ENCODE results near the gene SIAH3. TPM values are rescaled to one million over a fixed set of nuclear protein-coding genes. Genes with fewer than 3 reads are reported as not detected.
"Not testable (repeated sequence)": the region's sequence is repeated elsewhere in the genome, so short reads cannot be mapped to it uniquely, and the experiment has no call there.

Gene SIAH3
- total RNA-seq, 2 experiments from 2014 or later = 0.08 to 0.12 TPM

GRCh38 chr13:45781553-45782326, 69.8 kb downstream of the SIAH3 start:
- H3K9me3 Mint-ChIP-seq = no peaks in the 10 kb centered on the region
- peaks cover 9% of the 10 kb centered on the region for H3K4me1 Mint-ChIP-seq
- H3K27ac Mint-ChIP-seq = no peak overlapping the region
- no peak overlapping the region for H3K4me3 Mint-ChIP-seq
- H3K27me3 Mint-ChIP-seq = no peaks in the 10 kb centered on the region
- H3K36me3 Mint-ChIP-seq (ENCODE audit: low read depth) = no peaks in the 10 kb centered on the region
- no peak for DNase-seq
- ChIA-PET POLR2A (no interaction called here), CTCF (no interaction called here)

- no peaks in the 10 kb centered on the region for H3K27me3 Mint-ChIP-seq
- H3K36me3 Mint-ChIP-seq (ENCODE audit: low read depth) = no peaks in the 10 kb centered on the region
- no peak overlapping the region for H3K4me3 Mint-ChIP-seq
- CTCF ChIA-PET = interaction anchor here (1.1 kb wide), 1 partner anchor 273 kb away, joined by 6 read pairs; no protein-coding TSS in a partner anchor
- H3K9me3 Mint-ChIP-seq = no peaks in the 10 kb centered on the region
- no peak for DNase-seq
- POLR2A ChIA-PET = no interaction called here
- H3K4me1 Mint-ChIP-seq = peaks cover 3% of the 10 kb centered on the region
- H3K27ac Mint-ChIP-seq = no peak overlapping the region
Measured at GRCh38 chr13:45779901-45780300, 71.7 kb downstream of the SIAH3 start.

GRCh38 chr13:45778882-45779281, 72.7 kb downstream of the SIAH3 start:
- ChIA-PET POLR2A (no interaction called here), CTCF (no interaction called here)
- no peak for DNase-seq
- Mint-ChIP-seq H3K4me3 (no peak overlapping the region), H3K27ac (no peak overlapping the region), H3K9me3 (no peaks in the 10 kb centered on the region), H3K36me3 (ENCODE audit: low read depth) (no peaks in the 10 kb centered on the region), H3K27me3 (no peaks in the 10 kb centered on the region), H3K4me1 (peaks cover 3% of the 10 kb centered on the region)

GRCh38 chr13:45776748-45777147, 74.8 kb downstream of the SIAH3 start:
- H3K9me3 Mint-ChIP-seq = no peaks in the 10 kb centered on the region

GRCh38 chr13:45775401-45775963, 76.1 kb downstream of the SIAH3 start:
- no peak overlapping the region for H3K4me3 Mint-ChIP-seq
- H3K9me3 Mint-ChIP-seq = no peaks in the 10 kb centered on the region
- no peaks in the 10 kb centered on the region for H3K36me3 Mint-ChIP-seq (ENCODE audit: low read depth)
- no peak for DNase-seq
- POLR2A ChIA-PET = no interaction called here
- CTCF ChIA-PET = no interaction called here
- H3K4me1 Mint-ChIP-seq = no peaks in the 10 kb centered on the region
- H3K27me3 Mint-ChIP-seq = no peaks in the 10 kb centered on the region
- no peak overlapping the region for H3K27ac Mint-ChIP-seq

More at GRCh38 chr13:45776748-45777147, 74.8 kb downstream of the SIAH3 start:
- CTCF ChIA-PET = no interaction called here
- Mint-ChIP-seq H3K4me1 (no peaks in the 10 kb centered on the region), H3K27me3 (no peaks in the 10 kb centered on the region), H3K27ac (no peak overlapping the region), H3K36me3 (ENCODE audit: low read depth) (no peaks in the 10 kb centered on the region), H3K4me3 (no peak overlapping the region)
- no peak for DNase-seq
- POLR2A ChIA-PET = no interaction called here

- no peak for DNase-seq
- H3K36me3 Mint-ChIP-seq (ENCODE audit: low read depth) = no peaks in the 10 kb centered on the region
- H3K4me3 Mint-ChIP-seq = no peak overlapping the region
- ChIA-PET CTCF (no interaction called here), POLR2A (no interaction called here)
- no peak overlapping the region for H3K27ac Mint-ChIP-seq
- no peaks in the 10 kb centered on the region for H3K27me3 Mint-ChIP-seq
- no peaks in the 10 kb centered on the region for H3K9me3 Mint-ChIP-seq
- H3K4me1 Mint-ChIP-seq = no peaks in the 10 kb centered on the region
Measured at GRCh38 chr13:45773944-45774343, 77.6 kb downstream of the SIAH3 start.

- Mint-ChIP-seq H3K9me3 (no peaks in the 10 kb centered on the region), H3K27me3 (no peaks in the 10 kb centered on the region), H3K4me3 (no peak overlapping the region), H3K36me3 (ENCODE audit: low read depth) (no peaks in the 10 kb centered on the region), H3K27ac (no peak overlapping the region), H3K4me1 (no peaks in the 10 kb centered on the region)
- no peak for DNase-seq
- CTCF ChIA-PET = interaction anchor here (1.1 kb wide), 1 partner anchor 42 kb away, joined by 3 read pairs; no protein-coding TSS in a partner anchor
- POLR2A ChIA-PET = no interaction called here
Measured at GRCh38 chr13:45773236-45773635, 78.3 kb downstream of the SIAH3 start.

- H3K27me3 Mint-ChIP-seq = no peaks in the 10 kb centered on the region
- H3K9me3 Mint-ChIP-seq = no peaks in the 10 kb centered on the region
- H3K27ac Mint-ChIP-seq = no peak overlapping the region
- H3K36me3 Mint-ChIP-seq (ENCODE audit: low read depth) = no peaks in the 10 kb centered on the region
- H3K4me3 Mint-ChIP-seq = no peak overlapping the region
- DNase-seq = no peak
- no peaks in the 10 kb centered on the region for H3K4me1 Mint-ChIP-seq
- CTCF ChIA-PET = no interaction called here
- POLR2A ChIA-PET = no interaction called here
Measured at GRCh38 chr13:45770886-45771285, 80.7 kb downstream of the SIAH3 start.

- Mint-ChIP-seq H3K4me3 (no peak overlapping the region), H3K27ac (no peak overlapping the region), H3K27me3 (no peaks in the 10 kb centered on the region), H3K9me3 (no peaks in the 10 kb centered on the region), H3K36me3 (ENCODE audit: low read depth) (no peaks in the 10 kb centered on the region), H3K4me1 (no peaks in the 10 kb centered on the region)
- POLR2A ChIA-PET = no interaction called here
- no peak for DNase-seq
- CTCF ChIA-PET = interaction anchor here (1.3 kb wide), 1 partner anchor 31 kb away, joined by 3 read pairs; no protein-coding TSS in a partner anchor
Measured at GRCh38 chr13:45768656-45769479, 82.7 kb downstream of the SIAH3 start.

- no peaks in the 10 kb centered on the region for H3K36me3 Mint-ChIP-seq (ENCODE audit: low read depth)
- DNase-seq = no peak
- no peaks in the 10 kb centered on the region for H3K27me3 Mint-ChIP-seq
- H3K9me3 Mint-ChIP-seq = no peaks in the 10 kb centered on the region
- CTCF ChIA-PET = interaction anchor here (1.1 kb wide), 1 partner anchor 16 kb away, joined by 3 read pairs; no protein-coding TSS in a partner anchor
- no peak overlapping the region for H3K4me3 Mint-ChIP-seq
- no peak overlapping the region for H3K27ac Mint-ChIP-seq
- H3K4me1 Mint-ChIP-seq = no peaks in the 10 kb centered on the region
- POLR2A ChIA-PET = no interaction called here
Measured at GRCh38 chr13:45765464-45765863, 86.1 kb downstream of the SIAH3 start.

- no peak overlapping the region for H3K27ac Mint-ChIP-seq
- H3K4me1 Mint-ChIP-seq = no peaks in the 10 kb centered on the region
- H3K36me3 Mint-ChIP-seq (ENCODE audit: low read depth) = no peaks in the 10 kb centered on the region
- ChIA-PET POLR2A (no interaction called here), CTCF (no interaction called here)
- no peak overlapping the region for H3K4me3 Mint-ChIP-seq
- H3K27me3 Mint-ChIP-seq = no peaks in the 10 kb centered on the region
- H3K9me3 Mint-ChIP-seq = peaks cover 5% of the 10 kb centered on the region
- no peak for DNase-seq
Measured at GRCh38 chr13:45763419-45763818, 88.1 kb downstream of the SIAH3 start.

- POLR2A ChIA-PET; H3K4me3 Mint-ChIP-seq; CTCF ChIA-PET; H3K27me3 Mint-ChIP-seq; DNase-seq; H3K4me1 Mint-ChIP-seq; H3K36me3 Mint-ChIP-seq (ENCODE audit: low read depth); H3K27ac Mint-ChIP-seq: not testable (repeated sequence)
- peaks cover 15% of the 10 kb centered on the region for H3K9me3 Mint-ChIP-seq
Measured at GRCh38 chr13:45757589-45757988, 94.0 kb downstream of the SIAH3 start.

GRCh38 chr13:45756498-45756897, 95.1 kb downstream of the SIAH3 start:
- POLR2A ChIA-PET; H3K4me3 Mint-ChIP-seq; H3K4me1 Mint-ChIP-seq; DNase-seq; H3K36me3 Mint-ChIP-seq (ENCODE audit: low read depth); H3K27ac Mint-ChIP-seq; H3K27me3 Mint-ChIP-seq; CTCF ChIA-PET: not testable (repeated sequence)
- peaks cover 15% of the 10 kb centered on the region for H3K9me3 Mint-ChIP-seq
